GM19099 (cell line): ENCODE data around the gene EXPH5.
A peak's percentile ranks its signal among the peaks of the same experiment; 100 is the strongest.

Experiments
- POLR2A ChIP-seq: IDR thresholded peaks from 3 replicates; pipeline ENCODE4 v1.6.1; 2011; ENCODE audit warnings: low read depth; ENCODE audit not compliant: insufficient read length; ENCODE audit errors: extremely low read depth

The EXPH5 gene

DNA sequence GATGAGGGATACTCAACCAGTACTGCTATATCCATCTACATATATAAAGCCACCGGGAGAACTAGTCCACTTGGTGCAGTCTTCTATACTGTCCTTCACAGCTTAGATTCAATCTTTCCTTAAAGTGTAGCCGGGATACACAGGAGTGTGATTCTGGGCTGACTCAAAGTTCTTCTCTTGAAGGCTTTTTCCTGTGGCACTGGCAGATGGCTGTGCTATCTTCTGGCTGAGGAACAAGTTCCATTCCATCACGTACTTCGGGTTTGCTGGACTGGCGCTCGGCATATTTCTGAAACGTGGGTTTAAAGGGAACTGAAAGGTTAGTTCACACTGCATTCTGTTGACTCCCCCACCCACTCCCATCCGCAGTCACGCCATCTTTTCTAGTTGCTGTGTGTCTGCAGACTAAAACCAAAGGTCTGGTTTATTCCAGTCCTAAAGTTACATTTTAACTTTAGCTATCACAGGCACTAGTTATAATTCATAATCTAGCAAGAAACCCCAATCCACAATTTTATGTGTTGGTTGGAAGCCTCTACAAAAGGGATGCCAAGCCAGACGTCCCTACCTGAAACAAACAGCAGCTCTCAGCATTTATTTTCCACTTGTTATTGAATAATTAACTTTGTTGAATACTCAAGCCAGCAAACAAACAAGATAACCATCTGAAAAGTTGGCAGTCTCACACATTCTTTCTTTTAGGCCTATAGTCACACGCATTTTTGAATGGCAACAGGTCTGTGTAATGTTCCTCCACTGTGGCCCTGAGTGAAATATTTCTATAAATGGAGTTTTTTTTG lies 118.7 kb downstream of the EXPH5 start:
- no peak for TF ChIP-seq POLR2A

DNA sequence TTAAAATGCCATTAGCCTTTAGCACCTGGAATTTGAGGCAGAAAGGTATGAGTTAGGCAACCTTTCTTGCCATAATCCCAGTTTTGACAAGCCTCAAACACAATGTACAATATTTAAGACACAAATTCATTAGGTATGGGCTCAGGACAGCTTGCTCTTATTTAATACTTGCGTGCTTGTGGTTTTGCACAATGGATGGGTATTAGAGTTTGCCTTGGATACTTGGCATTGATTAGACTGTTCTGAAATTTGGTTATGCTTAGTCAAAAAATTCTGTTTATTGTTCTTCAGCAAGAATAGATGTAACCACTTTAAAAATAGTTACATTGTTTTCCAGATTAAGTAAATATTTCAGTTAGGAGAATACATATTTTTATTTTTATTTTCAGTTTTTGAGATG lies 120.9 kb downstream of the EXPH5 start:
- no peak for TF ChIP-seq POLR2A

DNA sequence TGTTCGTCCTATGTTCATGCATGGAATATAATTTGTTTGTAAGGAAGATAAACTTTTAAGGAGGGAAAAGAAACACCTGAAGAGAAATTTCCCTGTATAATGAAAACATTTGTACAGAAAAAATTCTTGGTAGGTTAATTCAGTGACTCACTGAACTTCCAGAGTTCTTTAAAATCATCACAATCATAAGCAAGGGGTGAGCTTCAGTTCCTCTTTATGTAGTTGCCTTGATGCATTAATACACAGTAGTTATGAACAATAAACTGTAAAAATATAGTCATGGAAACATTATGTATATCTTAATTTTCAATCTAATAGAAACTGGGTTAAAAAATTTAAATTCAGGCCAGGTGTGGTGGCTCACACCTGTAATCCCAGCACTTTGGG lies 125.1 kb downstream of the EXPH5 start:
- no peak for TF ChIP-seq POLR2A

DNA sequence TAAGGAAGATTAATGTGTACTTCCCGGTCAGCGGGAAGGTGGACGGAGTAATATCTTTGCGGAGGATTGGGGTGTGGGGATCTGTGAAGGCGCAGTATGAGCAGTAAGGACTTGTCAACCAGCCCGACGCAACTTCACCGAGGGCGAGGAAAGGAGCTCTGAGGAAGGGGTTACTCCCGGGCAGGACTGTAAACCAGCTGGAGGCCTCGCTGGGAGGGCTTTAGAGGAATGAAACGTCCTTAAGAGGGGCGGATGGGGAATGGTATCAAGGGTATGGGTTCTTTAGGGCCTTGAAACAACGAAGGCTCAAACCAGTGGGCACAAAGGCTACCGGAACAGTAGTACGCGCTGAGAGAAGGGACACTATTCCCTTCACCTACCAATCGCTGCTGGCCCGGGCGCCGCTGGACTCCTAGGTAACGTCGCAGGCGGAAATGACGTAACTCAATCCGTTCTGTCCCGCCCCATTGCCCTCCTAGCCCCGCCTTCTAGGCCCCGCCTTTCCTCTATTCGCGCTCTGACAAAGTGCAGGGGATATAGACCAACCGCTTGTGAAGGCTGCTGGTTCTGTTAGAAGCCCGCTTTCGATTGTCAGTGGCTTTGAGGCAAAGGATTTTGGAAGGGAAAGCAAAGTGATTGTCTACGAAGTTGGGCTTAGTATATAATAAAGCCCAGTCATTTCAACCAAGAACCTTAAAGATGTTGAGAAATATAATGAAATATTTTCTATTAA lies 126.3 kb downstream of the EXPH5 start, which contains the start of gene C11orf65:
TSS of gene C11orf65 (minus strand) at position 439 of the 733 bp plus-strand sequence. CDS start 5,970 bp downstream, outside the sequence.
- peak; percentile 95 for TF ChIP-seq POLR2A

DNA sequence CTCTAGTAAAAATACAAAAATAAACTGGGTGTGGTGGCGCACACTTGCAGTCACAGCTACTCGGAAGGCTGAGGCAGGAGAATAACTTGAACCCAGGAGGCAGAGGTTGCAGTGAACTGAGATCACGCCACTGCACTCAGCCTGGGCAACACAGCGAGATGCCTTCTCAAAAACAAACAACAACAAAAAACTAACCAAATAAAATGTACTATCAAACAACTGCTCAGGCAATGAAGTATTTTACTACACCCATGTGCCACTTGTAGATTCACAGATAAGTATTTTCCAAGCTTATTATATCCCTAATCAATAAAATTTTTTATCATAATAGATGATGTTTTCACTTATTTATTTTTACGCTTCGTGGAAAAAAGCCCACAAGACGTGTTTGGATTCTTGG lies 127.2 kb downstream of the EXPH5 start:
- no peak for TF ChIP-seq POLR2A
